ENCODE results near the gene DNASE1L2.

DNA sequence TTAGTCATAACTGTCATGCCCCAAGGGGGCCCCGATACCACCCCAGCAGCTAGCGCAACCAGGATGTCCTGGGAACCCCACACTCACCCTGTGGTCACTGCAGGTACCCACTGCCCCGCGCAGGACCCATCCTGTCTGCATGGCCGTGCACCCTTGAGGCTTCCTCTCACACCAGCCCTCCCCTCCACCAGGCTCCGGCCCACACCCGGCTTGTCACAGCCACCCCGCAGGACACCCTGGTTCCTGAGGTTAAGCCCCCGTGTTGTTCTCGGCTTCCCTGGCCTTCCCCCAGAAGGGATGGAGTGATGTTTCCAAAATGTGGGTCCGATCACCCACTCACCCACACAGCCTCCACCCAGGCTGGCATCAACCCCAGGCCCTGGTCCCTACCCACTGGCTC lies 7.5 kb downstream of the DNASE1L2 start:
- TF ChIP-seq, protein P1, sequence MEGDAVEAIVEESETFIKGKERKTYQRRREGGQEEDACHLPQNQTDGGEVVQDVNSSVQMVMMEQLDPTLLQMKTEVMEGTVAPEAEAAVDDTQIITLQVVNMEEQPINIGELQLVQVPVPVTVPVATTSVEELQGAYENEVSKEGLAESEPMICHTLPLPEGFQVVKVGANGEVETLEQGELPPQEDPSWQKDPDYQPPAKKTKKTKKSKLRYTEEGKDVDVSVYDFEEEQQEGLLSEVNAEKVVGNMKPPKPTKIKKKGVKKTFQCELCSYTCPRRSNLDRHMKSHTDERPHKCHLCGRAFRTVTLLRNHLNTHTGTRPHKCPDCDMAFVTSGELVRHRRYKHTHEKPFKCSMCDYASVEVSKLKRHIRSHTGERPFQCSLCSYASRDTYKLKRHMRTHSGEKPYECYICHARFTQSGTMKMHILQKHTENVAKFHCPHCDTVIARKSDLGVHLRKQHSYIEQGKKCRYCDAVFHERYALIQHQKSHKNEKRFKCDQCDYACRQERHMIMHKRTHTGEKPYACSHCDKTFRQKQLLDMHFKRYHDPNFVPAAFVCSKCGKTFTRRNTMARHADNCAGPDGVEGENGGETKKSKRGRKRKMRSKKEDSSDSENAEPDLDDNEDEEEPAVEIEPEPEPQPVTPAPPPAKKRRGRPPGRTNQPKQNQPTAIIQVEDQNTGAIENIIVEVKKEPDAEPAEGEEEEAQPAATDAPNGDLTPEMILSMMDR (IDR thresholded peaks at IDR 0.05): no peak
- TF ChIP-seq POLR2A (IDR thresholded peaks at IDR 0.05): no peak
